Stomach (tissue), 9 donors: Measurements from ENCODE around the gene FSTL4. TPM values are rescaled to one million over a fixed set of nuclear protein-coding genes. Genes with fewer than 3 reads are reported as not detected.

ENCODE experiments used
- DNase-seq, 2 donors: peaks; one replicate each; pipeline versions ENCODE4 v3.0.0 to v3.0.0-alpha.2; 2013 to 2019
- H3K27ac ChIP-seq, 5 donors: fragments of 200-600 bp in 4 of 5; sonication (generic) in 4 of 5; one replicate each; pipeline ENCODE4 v1.5.1; 2013 to 2019; ENCODE audit warnings: mild to moderate bottlenecking in 1 of 5, moderate library complexity in 1 of 5
- H3K27me3 ChIP-seq, 3 donors: fragments of 200-600 bp; sonication (generic); one replicate each; pipeline ENCODE4 v1.5.1; 2017 to 2019; ENCODE audit warnings: mixed run types in 1 of 3
- H3K36me3 ChIP-seq, 4 donors: fragments of 200-600 bp; sonication (generic); 1 replicate in 3 of 4; 2 replicates in 1 of 4; pipeline ENCODE4 v1.5.1; 2016 to 2019
- H3K4me1 ChIP-seq, 4 donors: fragments of 200-600 bp; sonication (generic); one replicate each; pipeline ENCODE4 v1.5.1; 2016 to 2019
- H3K4me3 ChIP-seq, 4 donors: fragments of 200-600 bp; sonication (generic) in 3 of 4; one replicate each; pipeline ENCODE4 v1.5.1; 2016 to 2019; ENCODE audit warnings: mild to moderate bottlenecking in 1 of 4
- H3K9me3 ChIP-seq, 4 donors: fragments of 200-600 bp; sonication (generic); one replicate each; pipeline ENCODE4 v1.5.1; 2016 to 2019
- EP300 ChIP-seq: sonication (generic); formaldehyde crosslinking; IDR thresholded peaks from one replicate; pipeline ENCODE4 v1.6.1; 2017; ENCODE audit warnings: antibody characterized with exemption
- POLR2A ChIP-seq, 4 donors: fragments of 450-650 bp; IDR thresholded peaks; one replicate each; pipeline ENCODE4 v1.6.1; 2016; ENCODE audit warnings: antibody characterized with exemption in 4 of 4, control low read depth in 2 of 4, mild to moderate bottlenecking in 1 of 4, moderate library complexity in 1 of 4
- POLR2AphosphoS5 ChIP-seq, 3 donors: sonication (generic); formaldehyde crosslinking; IDR thresholded peaks; one replicate each; pipeline ENCODE4 v1.6.1; 2016; ENCODE audit warnings: antibody characterized with exemption in 3 of 3
- WGBS, 5 donors: extraction: QIAGEN DNeasy Blood & Tissue Kit in 3 of 5; methylation state at CpG; one replicate each; pipeline versions ENCODE4 v1.1.5 to v1.1.7; 2013 to 2018; 5-methylcytosine and 5-hydroxymethylcytosine counted together
- intact Hi-C: fragments of 100-400 bp; cut with DNase I; formaldehyde crosslinking; loops from one replicate; pipeline ENCODE4 v1.15.1; 2023; ENCODE audit warnings: low total_unique reads
- polyA plus RNA-seq, 3 donors: library from polyadenylated mRNA; stranded (reverse); fragments of 200-250 nt; gene quantifications; one replicate each; pipeline ENCODE4 v1.2.3, GENCODE V29; 2013
- total RNA-seq, 5 donors: library from RNA; depleted of rRNA; stranded (reverse); fragments of >200 nt; gene quantifications; one replicate each; pipeline versions ENCODE4 v1.1.0 to v1.2.3, GENCODE V29; 2014 to 2016
- TF ChIP-seq, protein P1 (sequence below), 7 experiments: fragments of 450-650 bp in 4 of 7; fragments of 200-600 bp in 3 of 7; sonication (generic) in 3 of 7; IDR thresholded peaks; one replicate each; pipeline ENCODE4 v1.5.1; 2016 to 2019; ENCODE audit warnings: antibody characterized with exemption in 7 of 7, control low read depth in 2 of 7, mild to moderate bottlenecking in 1 of 7
- donor health status: healthy with polysubstance abuse.
- donor health status: Bipolar disorder and iron deficiency.
- donor health status: healthy.

FSTL4 gene
- total and polyA plus RNA-seq, 8 donors = 0.37 to 0.55 TPM; not detected in 6

DNA sequence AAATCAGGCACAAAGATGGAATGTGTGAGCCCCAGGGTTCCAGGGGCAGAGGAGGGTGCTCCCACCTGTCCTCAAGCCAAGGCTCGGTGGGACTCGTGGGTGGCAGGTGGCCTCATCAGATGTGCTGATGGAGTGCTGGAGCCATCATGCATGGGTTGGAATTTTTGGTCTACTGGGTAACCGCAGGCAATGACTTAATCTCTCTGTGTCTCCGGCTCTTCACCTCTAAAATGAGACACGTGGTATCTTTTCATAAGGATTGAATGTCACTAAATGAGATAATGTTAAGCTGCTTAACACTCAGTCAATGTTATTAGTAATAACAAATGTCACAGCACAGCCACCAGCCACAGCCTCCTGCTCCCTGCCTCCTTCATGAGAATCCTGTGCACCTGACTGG, 315.0 kb downstream of the FSTL4 start:
- Histone ChIP-seq H3K9me3 (no peaks in the 10 kb centered on the region), H3K27me3 (peaks cover 0 to 16% (median 0%) of the 10 kb centered on the region in 3 donors), H3K4me3 (no peak overlapping the region), H3K36me3 (no peaks in the 10 kb centered on the region), H3K27ac (no peak overlapping the region), H3K4me1 (no peaks in the 10 kb centered on the region)
- DNase-seq = no peak
- intact Hi-C loops = no loop called here
- 88 to 93% (median 90%) methylated on average over 5 of the region's 5 CpGs for WGBS, 5 donors
- TF ChIP-seq POLR2AphosphoS5 (IDR thresholded peaks at IDR 0.05) = no peak
- TF ChIP-seq POLR2A (IDR thresholded peaks at IDR 0.05) = no peak
- TF ChIP-seq, protein P1, sequence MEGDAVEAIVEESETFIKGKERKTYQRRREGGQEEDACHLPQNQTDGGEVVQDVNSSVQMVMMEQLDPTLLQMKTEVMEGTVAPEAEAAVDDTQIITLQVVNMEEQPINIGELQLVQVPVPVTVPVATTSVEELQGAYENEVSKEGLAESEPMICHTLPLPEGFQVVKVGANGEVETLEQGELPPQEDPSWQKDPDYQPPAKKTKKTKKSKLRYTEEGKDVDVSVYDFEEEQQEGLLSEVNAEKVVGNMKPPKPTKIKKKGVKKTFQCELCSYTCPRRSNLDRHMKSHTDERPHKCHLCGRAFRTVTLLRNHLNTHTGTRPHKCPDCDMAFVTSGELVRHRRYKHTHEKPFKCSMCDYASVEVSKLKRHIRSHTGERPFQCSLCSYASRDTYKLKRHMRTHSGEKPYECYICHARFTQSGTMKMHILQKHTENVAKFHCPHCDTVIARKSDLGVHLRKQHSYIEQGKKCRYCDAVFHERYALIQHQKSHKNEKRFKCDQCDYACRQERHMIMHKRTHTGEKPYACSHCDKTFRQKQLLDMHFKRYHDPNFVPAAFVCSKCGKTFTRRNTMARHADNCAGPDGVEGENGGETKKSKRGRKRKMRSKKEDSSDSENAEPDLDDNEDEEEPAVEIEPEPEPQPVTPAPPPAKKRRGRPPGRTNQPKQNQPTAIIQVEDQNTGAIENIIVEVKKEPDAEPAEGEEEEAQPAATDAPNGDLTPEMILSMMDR (IDR thresholded peaks at IDR 0.05) = no peak
- TF ChIP-seq EP300 = no peak

DNA sequence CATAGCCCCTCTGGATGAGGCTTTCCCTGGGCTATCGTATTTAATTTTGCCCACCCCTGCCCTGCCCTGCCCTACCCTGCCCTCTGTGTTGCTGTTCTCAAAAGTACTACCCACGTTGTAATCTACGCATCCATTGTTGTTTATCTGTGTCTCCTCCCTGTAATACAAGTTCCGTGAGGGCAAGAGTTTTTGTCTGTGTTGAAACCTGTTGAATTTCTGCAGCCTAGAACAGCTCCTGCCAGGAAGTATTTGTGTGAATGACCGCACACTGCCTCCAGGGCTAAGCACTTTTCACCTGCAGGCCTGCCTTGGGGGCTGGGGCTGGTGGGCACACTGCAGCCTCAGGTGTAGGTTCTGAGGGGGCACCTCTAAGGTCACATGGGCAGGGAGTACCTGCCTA, 315.7 kb downstream of the FSTL4 start:
- 36 to 71% (median 49%) methylated on average over 5 of the region's 5 CpGs for WGBS, 5 donors
- DNase-seq = no peak
- intact Hi-C loops = no loop called here
- peaks cover 0 to 16% (median 0%) of the 10 kb centered on the region in 3 donors for H3K27me3 ChIP-seq
- TF ChIP-seq, protein P1 (IDR thresholded peaks at IDR 0.05) = no peak
- TF ChIP-seq POLR2A (IDR thresholded peaks at IDR 0.05) = no peak
- no peak for TF ChIP-seq EP300
- TF ChIP-seq POLR2AphosphoS5 (IDR thresholded peaks at IDR 0.05) = no peak
- H3K27ac ChIP-seq = no peak overlapping the region
- H3K4me1 ChIP-seq = no peaks in the 10 kb centered on the region
- no peaks in the 10 kb centered on the region for H3K36me3 ChIP-seq
- H3K9me3 ChIP-seq = no peaks in the 10 kb centered on the region
- no peak overlapping the region for H3K4me3 ChIP-seq

DNA sequence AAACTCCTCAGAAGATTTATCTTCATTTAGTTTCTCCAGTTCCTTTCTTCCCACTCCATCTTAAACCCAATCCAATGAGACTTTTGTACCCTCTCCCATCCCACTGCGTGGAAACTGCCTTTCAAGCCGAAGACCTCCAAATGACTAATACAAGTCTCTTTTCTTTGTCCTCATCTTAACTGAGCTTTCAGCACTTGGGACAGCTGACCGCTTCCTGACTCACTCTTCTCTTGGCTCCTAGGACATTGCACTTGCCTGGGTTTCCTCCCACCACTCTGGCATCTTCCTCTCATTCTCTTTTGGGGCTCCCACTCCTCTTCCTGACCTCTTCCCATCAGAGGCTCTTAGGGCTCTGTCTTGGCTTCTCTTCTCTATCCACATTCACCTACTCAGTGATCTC, 316.8 kb downstream of the FSTL4 start:
- intact Hi-C loops = no loop called here
- no peaks in the 10 kb centered on the region for H3K36me3 ChIP-seq
- no peak overlapping the region for H3K4me3 ChIP-seq
- 86 to 93% (median 89%) methylated on average over 3 of the region's 3 CpGs for WGBS, 5 donors
- no peaks in the 10 kb centered on the region for H3K9me3 ChIP-seq
- TF ChIP-seq POLR2AphosphoS5 (IDR thresholded peaks at IDR 0.05) (no peak), EP300 (no peak), POLR2A (IDR thresholded peaks at IDR 0.05) (no peak)
- TF ChIP-seq, protein P1 (IDR thresholded peaks at IDR 0.05) = no peak
- no peak overlapping the region for H3K27ac ChIP-seq
- H3K27me3 ChIP-seq = peaks cover 0 to 16% (median 0%) of the 10 kb centered on the region in 3 donors
- H3K4me1 ChIP-seq = peaks cover 0 to 6% (median 0%) of the 10 kb centered on the region in 4 donors
- DNase-seq = no peak

DNA sequence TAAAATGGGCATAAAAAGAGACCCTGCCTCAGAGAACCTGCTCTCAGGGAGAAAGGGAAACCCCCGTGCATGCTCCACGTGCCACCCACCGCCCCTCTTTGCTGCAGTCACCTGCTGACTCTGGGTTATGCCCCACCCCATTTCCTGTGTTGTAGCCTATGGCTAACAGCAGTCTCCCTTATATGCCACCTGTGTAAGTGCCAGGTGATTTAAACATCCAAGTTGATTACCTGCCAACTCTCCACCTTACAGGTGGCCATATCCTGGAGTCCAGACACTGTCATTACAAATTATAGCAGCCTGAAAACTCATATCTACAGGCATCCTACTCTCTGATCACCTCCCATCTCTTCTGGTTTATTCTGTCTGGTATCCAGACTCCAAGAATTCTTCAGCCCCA, 318.0 kb downstream of the FSTL4 start:
- peaks cover 0 to 6% (median 0%) of the 10 kb centered on the region in 4 donors for H3K4me1 ChIP-seq
- H3K9me3 ChIP-seq = no peaks in the 10 kb centered on the region
- H3K27me3 ChIP-seq = peaks cover 0 to 16% (median 0%) of the 10 kb centered on the region in 3 donors
- intact Hi-C loops = no loop called here
- no peak for DNase-seq
- H3K27ac ChIP-seq = no peak overlapping the region
- no peak overlapping the region for H3K4me3 ChIP-seq
- TF ChIP-seq POLR2AphosphoS5 (IDR thresholded peaks at IDR 0.05) = no peak
- no peaks in the 10 kb centered on the region for H3K36me3 ChIP-seq
- 14 to 76% (median 48%) methylated on average over 3 of the region's 3 CpGs for WGBS, 5 donors

DNA sequence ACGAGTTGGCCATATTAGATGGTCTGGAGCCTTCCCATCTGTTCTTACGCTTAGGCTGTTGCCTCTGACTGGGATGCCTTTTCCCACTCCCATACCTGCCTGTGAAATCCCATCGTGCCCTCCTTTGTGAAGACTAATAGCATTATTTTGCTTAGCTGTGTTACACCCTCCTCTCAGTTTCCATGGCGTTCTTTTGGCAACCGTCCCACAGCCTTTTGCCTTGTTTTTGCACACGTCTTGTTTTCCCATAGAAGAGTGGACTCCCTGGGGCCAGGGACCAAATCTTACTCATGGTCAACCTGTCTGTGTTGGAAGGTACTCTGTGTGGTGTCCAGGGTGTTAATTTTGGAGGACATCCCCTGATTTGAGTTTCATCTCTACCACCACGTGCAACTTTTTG, 318.4 kb downstream of the FSTL4 start:
- WGBS, 5 donors = 53 to 64% (median 59%) methylated on average over 7 of the region's 7 CpGs
- H3K36me3 ChIP-seq = no peaks in the 10 kb centered on the region

More for the DNA sequence above, 318.4 kb downstream of the FSTL4 start:
- peaks cover 0 to 6% (median 0%) of the 10 kb centered on the region in 4 donors for H3K4me1 ChIP-seq
- DNase-seq = peak in 1 of 2 donors; percentile 60
- TF ChIP-seq EP300 (no peak), POLR2A (IDR thresholded peaks at IDR 0.05) (no peak), POLR2AphosphoS5 (IDR thresholded peaks at IDR 0.05) (no peak)
- TF ChIP-seq, protein P1 (IDR thresholded peaks at IDR 0.05) = no peak
- no peak overlapping the region for H3K4me3 ChIP-seq
- intact Hi-C loops = no loop called here
- no peak overlapping the region for H3K27ac ChIP-seq
- H3K9me3 ChIP-seq = no peaks in the 10 kb centered on the region
- H3K27me3 ChIP-seq = peaks cover 0 to 16% (median 0%) of the 10 kb centered on the region in 3 donors
